KMS-11 (cell line): Measurements from ENCODE around the gene ERRFI1.
"Not testable (repeated sequence)": the region's sequence is repeated elsewhere in the genome, so short reads cannot be mapped to it uniquely, and the experiment has no call there.

Source experiments
- H2AFZ ChIP-seq: fragments of 200-600 bp; sonication (generic); 2 replicates; pipeline ENCODE4 v1.6.1; 2016; ENCODE audit warnings: antibody characterized with exemption, mixed run types, low read depth
- H3K27ac ChIP-seq: fragments of 200-600 bp; sonication (generic); 2 replicates; pipeline ENCODE4 v1.6.1; 2016; ENCODE audit warnings: mild to moderate bottlenecking, mixed run types
- H3K27me3 ChIP-seq: fragments of 200-600 bp; sonication (generic); 2 replicates; pipeline ENCODE4 v1.6.1; 2017; ENCODE audit warnings: mild to moderate bottlenecking, low read depth, mixed run types, moderate library complexity; ENCODE audit not compliant: insufficient read depth
- H3K36me3 ChIP-seq: fragments of 200-600 bp; sonication (generic); 2 replicates; pipeline ENCODE4 v1.6.1; 2017; ENCODE audit warnings: mild to moderate bottlenecking, mixed run types; ENCODE audit not compliant: insufficient read depth
- H3K4me1 ChIP-seq: fragments of 200-600 bp; sonication (generic); 2 replicates; pipeline ENCODE4 v1.6.1; 2016; ENCODE audit warnings: mild to moderate bottlenecking, low read depth, mixed run types; ENCODE audit not compliant: poor library complexity, severe bottlenecking
- H3K4me2 ChIP-seq: fragments of 200-600 bp; sonication (generic); 2 replicates; pipeline ENCODE4 v1.7.0; 2016; ENCODE audit warnings: mild to moderate bottlenecking, mixed run types
- H3K4me3 ChIP-seq: fragments of 200-600 bp; sonication (generic); IDR thresholded peaks from 2 replicates; pipeline ENCODE4 v1.6.1; 2017; ENCODE audit warnings: low read depth, low read length, mixed read lengths; ENCODE audit not compliant: insufficient read depth
- H3K79me2 ChIP-seq: fragments of 200-600 bp; sonication (generic); 2 replicates; pipeline ENCODE4 v1.6.1; 2016; ENCODE audit warnings: low read depth, mixed run types; ENCODE audit not compliant: insufficient read depth
- H3K9ac ChIP-seq: fragments of 200-600 bp; sonication (generic); 2 replicates; pipeline ENCODE4 v1.6.1; 2016; ENCODE audit warnings: mild to moderate bottlenecking, mixed run types
- H4K20me1 ChIP-seq: fragments of 200-600 bp; sonication (generic); 2 replicates; pipeline ENCODE4 v1.6.1; 2016; ENCODE audit warnings: mild to moderate bottlenecking, mixed run types; ENCODE audit not compliant: insufficient read depth
- CTCF ChIP-seq: fragments of 200-600 bp; sonication (generic); conservative IDR thresholded peaks from 2 replicates; pipeline ENCODE4 v1.6.1; 2017; ENCODE audit warnings: low read depth, mild to moderate bottlenecking, antibody characterized with exemption, low read length, moderate library complexity, mixed read lengths

The ERRFI1 gene

GRCh38 chr1:8051650-8052049 lies 25.5 kb upstream of the ERRFI1 start:
- no peak for TF ChIP-seq CTCF
- Histone ChIP-seq H3K27ac (no peak overlapping the region), H3K79me2 (no peaks in the 10 kb centered on the region), H4K20me1 (no peaks in the 10 kb centered on the region), H3K4me2 (no peak overlapping the region), H3K36me3 (no peaks in the 10 kb centered on the region), H3K4me1 (no peaks in the 10 kb centered on the region), H2AFZ (no peak overlapping the region), H3K27me3 (no peaks in the 10 kb centered on the region), H3K4me3 (no peak overlapping the region), H3K9ac (no peak overlapping the region)

DNA sequence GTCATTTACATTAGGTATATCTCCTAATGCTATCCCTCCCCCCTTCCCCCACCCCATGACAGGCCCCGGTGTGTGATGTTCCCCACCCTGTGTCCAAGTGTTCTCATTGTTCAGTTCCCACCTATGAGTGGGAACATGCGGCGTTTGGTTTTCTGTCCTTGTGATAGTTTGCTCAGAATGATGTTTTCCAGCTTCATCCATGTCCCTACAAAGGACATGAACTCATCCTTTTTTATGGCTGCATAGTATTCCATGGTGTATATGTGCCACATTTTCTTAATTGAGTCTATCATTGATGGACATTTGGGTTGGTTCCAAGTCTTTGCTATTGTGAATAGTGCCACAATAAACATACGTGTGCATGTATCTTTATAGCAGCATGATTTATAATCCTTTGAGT lies 23.1 kb upstream of the ERRFI1 start:
- H3K27me3 ChIP-seq, H4K20me1 ChIP-seq, H3K4me2 ChIP-seq, H3K79me2 ChIP-seq, H3K27ac ChIP-seq, H3K36me3 ChIP-seq, H3K9ac ChIP-seq, H3K4me1 ChIP-seq, H3K4me3 ChIP-seq, H2AFZ ChIP-seq: not testable (repeated sequence)

- H3K4me1 ChIP-seq, result no peaks in the 10 kb centered on the region
- H3K4me2 ChIP-seq, result no peak overlapping the region
- no peaks in the 10 kb centered on the region for H3K36me3 ChIP-seq
- H3K27ac ChIP-seq, result no peak overlapping the region
- H4K20me1 ChIP-seq, result no peaks in the 10 kb centered on the region
- H3K9ac ChIP-seq, result no peak overlapping the region
- H2AFZ ChIP-seq, result no peak overlapping the region
- H3K79me2 ChIP-seq, result no peaks in the 10 kb centered on the region
- no peak for TF ChIP-seq CTCF
- no peak overlapping the region for H3K4me3 ChIP-seq
- H3K27me3 ChIP-seq, result no peaks in the 10 kb centered on the region
These were observed 21.8 kb upstream of the ERRFI1 start for GRCh38 chr1:8047686-8048445.

- Histone ChIP-seq H3K4me1 (no peaks in the 10 kb centered on the region), H3K36me3 (no peaks in the 10 kb centered on the region), H3K4me3 (no peak overlapping the region), H4K20me1 (no peaks in the 10 kb centered on the region), H3K9ac (no peak overlapping the region), H2AFZ (no peak overlapping the region), H3K4me2 (no peak overlapping the region), H3K27me3 (no peaks in the 10 kb centered on the region), H3K79me2 (no peaks in the 10 kb centered on the region), H3K27ac (no peak overlapping the region)
- no peak for TF ChIP-seq CTCF
These were observed 21.0 kb upstream of the ERRFI1 start for GRCh38 chr1:8047112-8047511.

DNA sequence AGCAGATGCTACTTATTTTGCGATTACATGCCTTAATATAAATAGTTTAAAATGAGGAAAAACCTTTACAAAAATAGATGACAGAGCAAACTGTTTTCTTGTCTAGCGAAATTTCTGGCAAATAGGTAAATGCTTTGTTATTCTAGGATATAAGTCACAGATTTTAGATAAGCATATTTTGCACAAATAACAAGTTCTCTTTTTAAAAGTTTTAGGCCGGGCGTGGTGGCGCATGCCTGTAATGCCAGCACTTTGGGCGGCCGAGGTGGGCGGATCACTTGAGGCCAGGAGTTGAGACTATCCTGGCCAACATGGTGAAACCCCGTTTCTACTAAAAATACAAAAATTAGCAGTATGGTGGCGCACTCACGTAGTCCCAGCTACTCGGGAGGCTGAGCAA lies 20.3 kb upstream of the ERRFI1 start:
- Histone ChIP-seq H4K20me1 (no peaks in the 10 kb centered on the region), H3K79me2 (no peaks in the 10 kb centered on the region), H3K27me3 (no peaks in the 10 kb centered on the region), H2AFZ (no peak overlapping the region), H3K9ac (no peak overlapping the region), H3K4me1 (no peaks in the 10 kb centered on the region), H3K4me2 (no peak overlapping the region), H3K36me3 (no peaks in the 10 kb centered on the region), H3K27ac (no peak overlapping the region), H3K4me3 (no peak overlapping the region)
- TF ChIP-seq CTCF, result no peak
